ENCODE measurements around the gene IKBIP. TPM values are rescaled to one million over a fixed set of nuclear protein-coding genes. Genes with fewer than 3 reads are reported as not detected.

Gene IKBIP
- total RNA-seq, result 1 to 10 TPM; 2.3 to 3.1 TPM
- total RNA-seq, result 3.2 to 12.5 reads per million in 2 donors

- ATAC-seq, result peak; percentile 93
- Mint-ChIP-seq H3K36me3 (ENCODE audit: low read depth) (peaks cover 10% of the 10 kb centered on the region), H3K27ac (peak within 1 kb of the TSS; percentile 80), H3K4me3 (peak within 1 kb of the TSS; percentile 98), H3K4me1 (peaks cover 21% of the 10 kb centered on the region), H3K27me3 (no peaks in the 10 kb centered on the region)
- H3K9me3 ChIP-seq (ENCODE audit: control insufficient read depth, low read length, poor library complexity, severe bottlenecking), result no peaks in the 10 kb centered on the region
- peak; percentile 95 to 98 (median 96) for DNase-seq
Measured at GRCh38 chr12:98644712-98645571, at the start of gene IKBIP, which contains the start of gene APAF1. IKBIP (minus strand) TSS chr12:98644788; CDS start chr12:98644701, 87 bp downstream. APAF1 (plus strand) TSS chr12:98645290; CDS start chr12:98648360, 3,070 bp downstream.

GRCh38 chr12:98691351-98691750, 46.8 kb upstream of the IKBIP start:
- H3K4me1 Mint-ChIP-seq, result peaks cover 33% of the 10 kb centered on the region
- no peak overlapping the region for H3K4me3 Mint-ChIP-seq
- peaks cover 19% of the 10 kb centered on the region for H3K36me3 Mint-ChIP-seq (ENCODE audit: low read depth)
- H3K27me3 Mint-ChIP-seq, result no peaks in the 10 kb centered on the region
- H3K27ac Mint-ChIP-seq, result peak overlapping the region; percentile 27
- ATAC-seq (no peak), DNase-seq (no peak)
- H3K9me3 ChIP-seq (ENCODE audit: control insufficient read depth, low read length, poor library complexity, severe bottlenecking), result no peaks in the 10 kb centered on the region

- H3K36me3 Mint-ChIP-seq (ENCODE audit: low read depth), result peaks cover 22% of the 10 kb centered on the region
- ATAC-seq, result no peak
Measured at GRCh38 chr12:98686603-98687002, 42.0 kb upstream of the IKBIP start.

GRCh38 chr12:98684199-98684598, 39.6 kb upstream of the IKBIP start:
- no peaks in the 10 kb centered on the region for H3K9me3 ChIP-seq (ENCODE audit: control insufficient read depth, low read length, poor library complexity, severe bottlenecking)
- Mint-ChIP-seq H3K4me1 (peaks cover 7% of the 10 kb centered on the region), H3K27me3 (no peaks in the 10 kb centered on the region), H3K27ac (no peak overlapping the region), H3K36me3 (ENCODE audit: low read depth) (peaks cover 14% of the 10 kb centered on the region), H3K4me3 (no peak overlapping the region)
- DNase-seq (no peak), ATAC-seq (no peak)

More at GRCh38 chr12:98686603-98687002, 42.0 kb upstream of the IKBIP start:
- no peak for DNase-seq
- Mint-ChIP-seq H3K27ac (no peak overlapping the region), H3K27me3 (no peaks in the 10 kb centered on the region), H3K4me1 (peaks cover 20% of the 10 kb centered on the region), H3K4me3 (no peak overlapping the region)
- H3K9me3 ChIP-seq (ENCODE audit: control insufficient read depth, low read length, poor library complexity, severe bottlenecking), result no peaks in the 10 kb centered on the region

GRCh38 chr12:98679611-98680005, 35.0 kb upstream of the IKBIP start:
- H3K4me3 Mint-ChIP-seq, result no peak overlapping the region
- H3K4me1 Mint-ChIP-seq, result no peaks in the 10 kb centered on the region
- no peak for DNase-seq
- no peaks in the 10 kb centered on the region for H3K27me3 Mint-ChIP-seq
- no peaks in the 10 kb centered on the region for H3K9me3 ChIP-seq (ENCODE audit: control insufficient read depth, low read length, poor library complexity, severe bottlenecking)
- no peak for ATAC-seq
- peaks cover 10% of the 10 kb centered on the region for H3K36me3 Mint-ChIP-seq (ENCODE audit: low read depth)
- H3K27ac Mint-ChIP-seq, result no peak overlapping the region

- H3K4me3 Mint-ChIP-seq, result no peak overlapping the region
- H3K27me3 Mint-ChIP-seq, result no peaks in the 10 kb centered on the region
- no peaks in the 10 kb centered on the region for H3K4me1 Mint-ChIP-seq
- DNase-seq (no peak), ATAC-seq (no peak)
- H3K27ac Mint-ChIP-seq, result no peak overlapping the region
- peaks cover 6% of the 10 kb centered on the region for H3K36me3 Mint-ChIP-seq (ENCODE audit: low read depth)
- H3K9me3 ChIP-seq (ENCODE audit: control insufficient read depth, low read length, poor library complexity, severe bottlenecking), result no peaks in the 10 kb centered on the region
Measured at GRCh38 chr12:98678946-98679610, 34.5 kb upstream of the IKBIP start.

GRCh38 chr12:98678236-98678945, 33.8 kb upstream of the IKBIP start:
- Mint-ChIP-seq H3K4me1 (no peaks in the 10 kb centered on the region), H3K36me3 (ENCODE audit: low read depth) (peaks cover 3% of the 10 kb centered on the region), H3K27me3 (no peaks in the 10 kb centered on the region), H3K4me3 (no peak overlapping the region), H3K27ac (no peak overlapping the region)
- DNase-seq, result no peak
- H3K9me3 ChIP-seq (ENCODE audit: control insufficient read depth, low read length, poor library complexity, severe bottlenecking), result no peaks in the 10 kb centered on the region
- ATAC-seq, result no peak

GRCh38 chr12:98674841-98675240, 30.3 kb upstream of the IKBIP start:
- DNase-seq (no peak), ATAC-seq (no peak)
- Mint-ChIP-seq H3K4me1 (no peaks in the 10 kb centered on the region), H3K27ac (no peak overlapping the region), H3K36me3 (ENCODE audit: low read depth) (no peaks in the 10 kb centered on the region), H3K4me3 (no peak overlapping the region), H3K27me3 (no peaks in the 10 kb centered on the region)
- no peaks in the 10 kb centered on the region for H3K9me3 ChIP-seq (ENCODE audit: control insufficient read depth, low read length, poor library complexity, severe bottlenecking)

GRCh38 chr12:98671459-98671858, 26.9 kb upstream of the IKBIP start:
- Mint-ChIP-seq H3K27ac (no peak overlapping the region), H3K27me3 (no peaks in the 10 kb centered on the region), H3K36me3 (ENCODE audit: low read depth) (peaks cover 6% of the 10 kb centered on the region), H3K4me1 (peaks cover 8% of the 10 kb centered on the region), H3K4me3 (no peak overlapping the region)
- DNase-seq (no peak), ATAC-seq (no peak)
- no peaks in the 10 kb centered on the region for H3K9me3 ChIP-seq (ENCODE audit: control insufficient read depth, low read length, poor library complexity, severe bottlenecking)

GRCh38 chr12:98669751-98670150, 25.2 kb upstream of the IKBIP start:
- peaks cover 6% of the 10 kb centered on the region for H3K36me3 Mint-ChIP-seq (ENCODE audit: low read depth)
- H3K4me3 Mint-ChIP-seq, result no peak overlapping the region
- H3K4me1 Mint-ChIP-seq, result peaks cover 8% of the 10 kb centered on the region
- H3K9me3 ChIP-seq (ENCODE audit: control insufficient read depth, low read length, poor library complexity, severe bottlenecking), result no peaks in the 10 kb centered on the region
- H3K27ac Mint-ChIP-seq, result no peak overlapping the region
- ATAC-seq (no peak), DNase-seq (no peak)
- no peaks in the 10 kb centered on the region for H3K27me3 Mint-ChIP-seq

- ATAC-seq (no peak), DNase-seq (no peak)
- H3K9me3 ChIP-seq (ENCODE audit: control insufficient read depth, low read length, poor library complexity, severe bottlenecking), result no peaks in the 10 kb centered on the region
- peaks cover 8% of the 10 kb centered on the region for H3K36me3 Mint-ChIP-seq (ENCODE audit: low read depth)
- no peak overlapping the region for H3K4me3 Mint-ChIP-seq
- H3K27ac Mint-ChIP-seq, result no peak overlapping the region
- peaks cover 11% of the 10 kb centered on the region for H3K4me1 Mint-ChIP-seq
- H3K27me3 Mint-ChIP-seq, result no peaks in the 10 kb centered on the region
Measured at GRCh38 chr12:98660521-98660920, 15.9 kb upstream of the IKBIP start.

GRCh38 chr12:98656289-98657101, 11.9 kb upstream of the IKBIP start:
- H3K36me3 Mint-ChIP-seq (ENCODE audit: low read depth), result peaks cover 8% of the 10 kb centered on the region
- ATAC-seq (no peak), DNase-seq (no peak)
- peak overlapping the region; percentile 93 for H3K27ac Mint-ChIP-seq
- H3K27me3 Mint-ChIP-seq, result no peaks in the 10 kb centered on the region
- no peaks in the 10 kb centered on the region for H3K9me3 ChIP-seq (ENCODE audit: control insufficient read depth, low read length, poor library complexity, severe bottlenecking)
- H3K4me3 Mint-ChIP-seq, result no peak overlapping the region
- peaks cover 15% of the 10 kb centered on the region for H3K4me1 Mint-ChIP-seq
